Ishikawa (cell line): ENCODE measurements around the gene ITGA5.

Source experiments
- YY1 ChIP-seq: IDR thresholded peaks from 2 replicates; pipeline ENCODE4 v1.6.1; 2012; ENCODE audit warnings: low read depth
- TF ChIP-seq, protein P1 (sequence below): IDR thresholded peaks from 2 replicates; pipeline ENCODE4 v1.6.1; 2012

DNA sequence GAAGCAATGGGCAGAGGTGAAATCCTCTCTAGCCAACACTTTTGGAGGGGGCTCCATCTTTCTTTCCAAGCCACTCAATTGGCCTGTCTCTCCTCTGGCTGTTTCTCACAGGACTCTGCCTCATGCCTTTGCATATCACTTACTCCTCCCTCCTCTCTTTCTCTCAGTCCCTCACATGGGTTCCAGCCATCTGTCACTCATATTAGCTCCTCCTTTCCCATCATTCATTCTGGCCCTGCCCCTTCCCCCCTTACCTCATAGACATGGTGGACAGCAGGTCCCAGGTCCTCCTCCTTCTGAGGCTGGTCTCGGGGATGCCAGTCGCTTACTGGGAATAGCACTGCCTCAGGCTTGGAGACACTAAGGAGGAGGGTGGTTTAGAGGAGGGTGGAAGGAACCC, 17.9 kb downstream of the ITGA5 start:
- TF ChIP-seq, protein P1, sequence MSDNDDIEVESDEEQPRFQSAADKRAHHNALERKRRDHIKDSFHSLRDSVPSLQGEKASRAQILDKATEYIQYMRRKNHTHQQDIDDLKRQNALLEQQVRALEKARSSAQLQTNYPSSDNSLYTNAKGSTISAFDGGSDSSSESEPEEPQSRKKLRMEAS, result no peak
- TF ChIP-seq YY1, result no peak
